DMS53 (cell line): ENCODE data around the gene E2F4.

ENCODE experiments used
- DNase-seq: peaks from one replicate; lab custom pipeline; 2025; lab: John Stamatoyannopoulos, UW

E2F4 gene

GRCh38 chr16:67235816-67236562 is 44.0 kb downstream of the E2F4 start:
- DNase-seq: no peak

GRCh38 chr16:67236563-67237395 is 44.8 kb downstream of the E2F4 start:
- DNase-seq: peak; percentile 70

GRCh38 chr16:67237396-67238277 is 45.7 kb downstream of the E2F4 start:
- DNase-seq: no peak

DNA sequence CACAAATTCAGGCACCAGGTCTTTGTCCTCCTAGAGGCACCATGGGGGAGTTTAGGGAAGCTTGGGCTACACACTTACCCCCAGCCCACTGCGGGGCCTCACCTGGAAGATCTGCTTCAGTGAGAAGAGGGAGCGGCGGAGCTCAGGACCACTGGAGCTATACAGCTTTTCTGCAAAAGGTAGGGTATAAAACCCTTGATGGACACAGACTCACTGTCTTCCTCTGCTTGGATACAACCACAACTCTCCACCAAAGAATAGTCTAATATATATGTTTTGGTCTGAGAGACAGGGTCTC is 46.3 kb downstream of the E2F4 start:
- no peak for DNase-seq

GRCh38 chr16:67238806-67239470 is 47.0 kb downstream of the E2F4 start:
- DNase-seq: no peak

DNA sequence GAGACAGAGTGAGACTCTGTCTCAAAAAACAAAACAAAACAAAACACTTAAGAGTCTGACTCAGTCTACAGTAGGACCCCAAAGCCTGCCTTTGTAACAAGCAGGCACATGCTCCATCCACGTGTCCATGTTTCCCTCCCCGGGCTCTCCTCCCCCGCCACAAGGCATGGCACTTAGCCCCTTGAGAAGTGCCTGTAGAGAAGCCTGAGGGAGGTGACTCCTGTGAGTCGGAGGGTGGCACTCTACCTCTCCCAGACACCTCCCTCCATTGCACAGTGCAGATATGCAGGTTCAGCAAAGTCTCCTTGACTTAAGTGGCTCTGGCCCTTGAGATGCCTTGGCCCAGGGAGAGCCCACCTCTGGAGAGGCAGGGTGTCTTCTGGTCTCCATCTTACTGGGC is 48.6 kb downstream of the E2F4 start:
- no peak for DNase-seq

- DNase-seq: peak; percentile 51
Measured at GRCh38 chr16:67241008-67241900, 49.3 kb downstream of the E2F4 start.

DNA sequence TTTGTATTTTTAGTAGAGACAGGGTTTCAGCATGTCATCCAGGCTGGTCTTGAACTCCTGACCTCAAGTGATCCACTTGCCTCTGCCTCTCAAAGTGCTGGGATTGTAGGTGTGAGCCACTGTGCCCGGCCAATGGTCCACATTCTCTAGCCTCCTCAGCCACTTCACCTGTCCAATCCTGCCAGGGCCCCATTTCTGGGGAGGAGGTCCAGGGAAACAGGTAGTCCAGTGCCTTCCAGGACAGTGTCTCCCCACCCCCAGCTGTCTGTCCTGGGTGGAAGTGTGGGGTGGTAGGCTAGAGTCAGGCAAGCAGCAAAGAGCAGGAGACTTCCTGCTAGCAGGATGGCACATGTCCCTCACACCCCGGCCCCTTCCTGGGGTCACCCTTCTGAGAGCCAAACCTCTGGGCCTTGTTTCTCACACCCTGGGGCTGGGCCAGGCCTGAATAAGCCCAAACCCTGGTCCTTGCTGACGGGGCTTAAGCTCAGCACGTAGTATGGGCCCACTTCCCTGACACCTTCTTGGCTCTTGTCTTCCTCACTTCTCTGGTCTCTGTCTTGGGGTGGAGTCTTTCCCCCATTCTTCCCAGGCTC is 50.3 kb downstream of the E2F4 start:
- DNase-seq: no peak

- no peak for DNase-seq
Measured at GRCh38 chr16:67243481-67243880, 51.5 kb downstream of the E2F4 start.

DNA sequence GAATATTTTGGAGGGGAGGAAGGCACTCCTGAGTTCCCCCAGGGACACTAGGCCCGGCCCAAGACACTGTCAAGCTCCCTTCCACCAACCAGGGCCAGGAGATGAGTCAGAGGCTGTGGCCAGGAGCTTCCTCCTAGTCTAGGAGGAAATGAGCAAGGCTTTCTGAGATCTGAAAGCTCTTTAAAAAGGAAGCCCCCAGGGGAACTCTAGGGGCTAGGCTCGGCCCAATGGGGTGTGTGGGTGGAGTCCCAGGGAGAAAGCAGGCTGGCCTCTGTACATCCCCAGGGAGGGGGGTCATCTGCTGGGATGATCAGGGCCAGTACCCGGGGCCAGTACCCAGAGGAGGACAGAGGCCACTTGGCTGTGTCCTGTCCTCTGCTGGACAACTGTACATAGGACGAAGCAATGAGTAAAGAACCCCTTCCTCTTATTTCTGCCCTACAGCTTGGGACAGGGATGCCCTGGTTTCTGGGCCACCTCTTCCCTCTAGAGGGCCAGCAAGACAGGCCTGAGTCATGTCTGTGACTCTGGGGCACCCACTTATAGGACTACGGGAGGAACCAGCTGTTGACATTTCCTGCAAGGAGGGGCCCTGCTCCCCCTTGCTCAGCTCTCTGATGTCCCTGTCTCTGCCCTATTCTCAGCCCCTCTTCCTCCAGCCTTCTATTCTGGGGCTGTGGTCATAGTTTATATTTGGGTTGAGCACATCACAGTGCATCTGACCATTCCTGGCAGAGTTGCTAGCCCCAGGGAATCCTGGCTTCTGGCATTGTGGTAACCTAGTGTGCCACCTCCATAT is 52.6 kb downstream of the E2F4 start:
- peak; percentile 57 for DNase-seq

DNA sequence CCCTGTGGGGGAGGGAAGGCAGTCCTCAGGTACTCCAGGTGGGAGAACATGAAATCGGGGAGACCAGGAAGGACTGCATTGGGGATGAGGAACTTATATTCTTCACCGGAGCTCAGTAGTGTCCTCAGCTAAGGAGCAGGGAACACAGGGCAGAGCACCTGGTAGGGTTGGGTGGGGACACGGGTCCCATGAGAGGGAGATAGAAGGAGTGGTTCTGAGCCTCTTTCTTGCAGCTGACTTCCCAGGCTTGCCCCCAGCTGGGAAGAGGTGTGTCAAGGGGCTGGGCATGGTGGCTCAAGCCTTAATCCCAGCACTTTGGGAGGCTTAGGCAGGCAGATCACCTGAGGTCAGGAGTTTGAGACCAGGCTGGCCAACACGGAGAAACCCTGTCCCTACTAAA is 53.2 kb downstream of the E2F4 start:
- DNase-seq: no peak

GRCh38 chr16:67245674-67246080 is 53.7 kb downstream of the E2F4 start:
- no peak for DNase-seq

DNA sequence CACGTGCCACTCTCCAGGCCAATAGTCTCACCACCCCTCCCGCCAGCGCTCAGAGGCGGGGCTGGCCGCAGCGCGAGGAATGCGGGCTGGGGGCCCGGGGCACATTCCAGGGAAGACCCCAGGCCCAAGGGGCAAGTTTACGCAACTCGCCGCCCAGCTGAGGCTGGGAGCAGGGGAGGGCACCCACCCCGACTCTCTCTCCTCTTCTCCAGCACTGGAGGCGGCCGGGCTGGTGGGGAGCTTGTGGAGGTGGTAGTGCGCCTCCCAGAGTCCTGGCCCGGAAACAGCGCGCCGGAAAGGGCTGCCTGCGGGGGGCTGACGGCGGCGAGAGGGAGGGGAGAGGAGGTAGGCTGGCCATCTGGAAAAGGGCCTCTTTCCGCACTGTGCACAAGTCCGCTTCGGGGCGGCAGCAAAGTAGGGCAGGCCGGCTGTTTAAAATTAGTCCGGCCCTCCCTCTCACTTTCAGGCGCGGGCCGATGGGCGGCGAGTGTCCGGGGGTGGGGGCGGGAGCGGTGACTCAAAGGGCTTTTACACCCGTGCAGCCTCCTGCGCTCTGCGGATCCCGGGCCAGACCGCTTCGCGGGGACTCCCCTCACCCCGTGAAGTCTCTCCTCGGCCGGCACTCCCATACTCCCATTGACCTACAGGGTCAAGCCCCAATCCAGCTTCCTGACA is 54.3 kb downstream of the E2F4 start:
- DNase-seq: peak; percentile 89

DNA sequence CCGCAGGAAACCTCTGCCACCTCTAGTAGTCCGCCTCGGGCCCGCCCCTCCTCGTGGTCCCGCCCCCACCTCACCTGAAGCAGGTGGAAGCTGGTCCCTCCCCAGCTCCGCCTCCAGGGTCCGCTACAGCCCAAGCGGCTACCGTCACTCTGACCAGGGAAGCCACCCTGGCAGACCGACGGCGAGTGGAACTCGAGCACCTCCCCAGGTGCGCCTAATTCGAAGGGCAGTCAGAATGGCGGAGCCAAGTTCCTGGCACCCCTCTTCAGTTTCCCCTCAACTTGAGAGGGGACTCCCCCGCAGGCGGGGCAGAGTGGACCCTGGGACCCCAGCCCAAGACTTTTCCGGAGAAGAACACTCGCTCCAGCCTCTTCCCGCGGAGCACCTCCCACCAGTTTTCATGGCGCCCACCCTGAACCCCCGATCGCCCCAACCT is 54.8 kb downstream of the E2F4 start:
- peak; percentile 97 for DNase-seq

DNA sequence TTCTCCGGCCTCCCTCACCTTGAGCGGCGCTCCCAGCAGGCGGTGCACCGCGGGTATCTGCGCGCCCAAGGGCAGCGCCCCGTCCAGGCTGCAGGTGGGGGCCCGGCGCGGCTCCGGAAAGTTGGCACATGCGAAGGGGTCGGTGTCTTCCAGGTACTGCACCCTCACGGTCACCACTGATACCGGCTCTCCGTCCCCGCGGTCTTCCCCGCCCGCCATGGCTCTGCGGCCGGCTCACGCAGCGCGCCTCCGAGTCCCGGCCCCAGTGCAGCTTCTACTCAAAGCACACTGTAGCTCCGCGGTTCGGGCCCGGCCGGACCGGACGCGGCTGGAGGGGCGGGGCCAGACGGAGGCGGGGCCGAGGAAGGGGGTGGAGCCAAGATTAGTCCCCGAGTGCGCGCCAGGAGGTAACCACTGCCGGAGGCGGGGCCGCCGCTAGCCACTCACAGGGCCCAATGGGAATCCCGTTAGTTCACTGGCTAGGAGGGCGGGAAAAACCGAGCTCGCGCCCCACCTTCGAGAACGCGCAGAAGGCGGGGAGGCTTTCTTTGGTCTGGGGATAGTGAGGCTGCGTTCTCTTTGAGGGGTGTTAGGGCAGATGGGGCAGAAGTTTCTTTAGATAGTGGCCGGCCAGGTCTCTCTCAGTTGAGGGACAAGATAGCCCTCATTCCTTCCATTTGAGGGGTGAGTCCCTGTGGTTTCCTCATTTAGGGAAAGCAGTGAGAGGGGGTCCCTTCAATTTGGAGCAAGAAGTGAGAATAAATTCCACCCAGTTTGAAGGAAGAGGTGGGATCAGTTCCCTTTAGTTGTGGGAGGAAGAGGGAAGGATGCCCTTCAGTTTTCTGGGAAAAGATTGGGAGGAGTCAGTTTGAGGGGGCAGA is 55.5 kb downstream of the E2F4 start, which contains the start of gene FHOD1:
TSS of gene FHOD1 (minus strand) at position 290 of the 881 bp plus-strand sequence. CDS start at position 219, 71 bp downstream.
- peak; percentile 93 for DNase-seq

GRCh38 chr16:67248073-67248400 is 56.1 kb downstream of the E2F4 start:
- DNase-seq: peak; percentile 53
